ENCODE results near the gene MZT2B. TPM values are rescaled to one million over a fixed set of nuclear protein-coding genes. Genes with fewer than 3 reads are reported as not detected.
"Not testable (repeated sequence)": the region's sequence is repeated elsewhere in the genome, so short reads cannot be mapped to it uniquely, and the experiment has no call there.

Gene MZT2B
- total RNA-seq, 1 donor from 2014 or later, result 269 TPM

DNA sequence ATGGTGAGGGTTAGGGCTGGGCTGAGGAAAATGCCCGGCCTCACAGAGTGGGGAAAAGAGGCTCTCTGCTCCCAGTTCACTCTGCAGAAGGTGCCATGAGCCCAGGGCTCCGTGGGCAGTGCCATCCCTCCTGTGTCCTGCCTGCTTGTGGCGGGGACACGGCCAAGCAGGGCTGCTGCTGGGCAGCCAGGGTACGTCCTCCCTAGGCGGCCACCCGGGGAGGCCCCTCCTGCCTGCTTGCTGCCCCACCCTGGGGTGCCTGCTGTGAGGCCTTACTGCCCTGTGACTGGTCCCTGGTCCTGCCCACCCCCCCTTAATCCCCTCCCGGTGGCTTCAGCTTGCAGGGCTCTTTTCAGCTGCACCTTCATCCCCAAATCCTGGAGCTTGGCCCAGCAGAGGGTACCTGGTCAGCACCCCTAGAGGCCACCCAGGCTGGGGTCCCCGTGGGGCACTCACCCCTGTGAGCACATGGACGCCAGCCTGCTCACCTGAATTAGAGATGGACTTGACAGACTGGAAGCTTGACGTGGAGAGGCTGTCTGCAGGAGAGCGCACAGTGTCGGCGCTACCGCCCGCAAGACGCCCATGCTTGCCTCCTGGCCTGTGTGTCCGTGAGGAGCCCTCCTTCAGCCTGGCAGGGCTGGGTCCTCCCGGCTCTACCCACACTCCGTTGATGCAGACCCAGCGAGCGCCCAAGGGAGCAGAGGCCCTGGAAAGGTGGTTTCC is 40.3 kb upstream of the MZT2B start:
- H3K9me3 Mint-ChIP-seq (ENCODE audit: low read depth); H3K4me3 Mint-ChIP-seq (ENCODE audit: unreplicated experiment); H3K27ac Mint-ChIP-seq (ENCODE audit: unreplicated experiment); H3K27me3 Mint-ChIP-seq (ENCODE audit: low read depth); H3K36me3 Mint-ChIP-seq (ENCODE audit: low read depth): not testable (repeated sequence)
- DNase-seq (ENCODE audit: low spot score), result peak; percentile 77
- H3K4me1 Mint-ChIP-seq (ENCODE audit: low read depth), result peaks cover 11% of the 10 kb centered on the region

DNA sequence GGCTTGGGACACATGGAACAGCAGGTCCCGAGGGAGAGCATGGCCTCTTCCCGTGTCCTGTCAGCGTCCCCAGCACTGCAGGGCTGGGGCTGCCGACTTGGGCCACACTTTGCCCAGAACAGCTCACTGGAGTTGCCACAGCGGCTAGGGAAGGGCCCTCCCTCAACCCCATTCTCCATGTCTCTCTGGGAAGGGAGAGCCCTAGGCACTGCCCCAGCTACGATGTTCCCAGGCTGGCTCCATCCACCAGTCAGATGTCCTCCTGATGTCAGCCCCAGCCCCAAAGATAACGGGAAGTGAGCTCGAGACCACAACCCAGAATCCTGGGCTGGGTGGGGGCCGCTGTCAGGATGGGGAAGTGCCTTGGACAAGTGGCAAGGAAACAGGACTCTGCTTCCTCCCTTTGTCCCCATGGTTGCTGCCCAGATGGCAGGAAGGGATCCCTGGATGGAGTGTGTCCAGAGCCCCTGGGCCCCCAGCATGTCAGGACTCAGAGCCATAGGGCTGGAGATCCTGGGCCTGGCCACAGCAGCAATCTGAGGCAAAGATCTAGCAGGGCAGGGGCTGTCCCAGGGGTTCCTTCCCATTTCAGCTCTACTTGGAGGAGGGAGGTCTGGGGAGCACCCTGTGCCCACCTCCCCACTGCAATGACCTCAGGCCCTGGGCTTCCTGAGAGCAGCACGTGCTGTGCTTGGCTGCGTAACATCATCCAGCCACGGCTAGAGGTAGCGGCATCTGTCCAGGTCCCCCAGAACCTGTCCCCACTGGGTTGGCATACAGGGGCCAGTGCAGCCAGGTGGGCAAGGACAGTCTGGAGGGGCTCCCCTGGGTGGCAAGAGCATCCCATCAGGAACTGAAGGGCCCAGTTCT is 39.4 kb upstream of the MZT2B start:
- peak overlapping the region; percentile 59 for H3K4me3 Mint-ChIP-seq (ENCODE audit: unreplicated experiment)
- H3K27ac Mint-ChIP-seq (ENCODE audit: unreplicated experiment); H3K27me3 Mint-ChIP-seq (ENCODE audit: low read depth); H3K9me3 Mint-ChIP-seq (ENCODE audit: low read depth); H3K36me3 Mint-ChIP-seq (ENCODE audit: low read depth): not testable (repeated sequence)
- DNase-seq (ENCODE audit: low spot score), result peak; percentile 63
- peaks cover 11% of the 10 kb centered on the region for H3K4me1 Mint-ChIP-seq (ENCODE audit: low read depth)

DNA sequence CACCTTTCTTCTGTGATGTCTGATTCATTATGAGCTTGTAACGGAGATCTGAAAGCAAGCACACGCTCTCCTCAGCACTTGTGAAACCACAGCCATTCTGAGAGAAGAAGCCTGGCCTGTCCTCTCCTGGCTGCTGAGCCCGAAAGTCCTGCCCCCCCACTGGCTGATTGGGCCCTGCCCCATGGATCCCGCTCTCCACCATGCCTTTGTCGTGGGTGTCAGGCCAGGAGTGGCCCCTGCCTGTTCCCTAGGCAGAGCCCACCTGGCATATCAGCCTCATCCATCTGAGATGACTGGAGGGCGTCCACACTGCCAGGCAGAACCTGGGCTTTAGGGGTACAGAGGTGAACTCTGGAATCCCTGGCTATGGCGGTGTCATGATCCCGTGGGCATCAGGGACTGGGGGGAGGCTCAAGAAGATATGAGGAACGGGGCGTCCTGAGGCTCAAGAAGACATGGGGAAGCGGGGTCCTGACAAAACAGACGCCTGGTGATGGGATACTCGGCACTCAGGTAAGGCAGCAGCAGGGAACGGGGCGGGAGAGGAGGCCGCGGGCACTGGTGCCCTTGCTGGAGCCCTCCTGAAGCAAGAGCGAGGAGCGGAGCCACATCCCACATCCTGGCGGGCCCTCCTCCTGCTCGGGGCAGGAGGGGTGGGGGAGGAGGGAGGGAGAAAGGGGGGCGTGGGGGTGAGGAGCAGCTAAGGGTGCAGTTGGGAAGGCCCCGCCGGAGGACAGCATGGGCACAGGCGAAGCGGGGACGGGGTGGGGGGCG is 38.6 kb upstream of the MZT2B start:
- peak; percentile 58 for DNase-seq (ENCODE audit: low spot score)
- H3K36me3 Mint-ChIP-seq (ENCODE audit: low read depth); H3K9me3 Mint-ChIP-seq (ENCODE audit: low read depth); H3K27me3 Mint-ChIP-seq (ENCODE audit: low read depth); H3K27ac Mint-ChIP-seq (ENCODE audit: unreplicated experiment): not testable (repeated sequence)
- H3K4me3 Mint-ChIP-seq (ENCODE audit: unreplicated experiment), result peak overlapping the region; percentile 82
- peaks cover 11% of the 10 kb centered on the region for H3K4me1 Mint-ChIP-seq (ENCODE audit: low read depth)

DNA sequence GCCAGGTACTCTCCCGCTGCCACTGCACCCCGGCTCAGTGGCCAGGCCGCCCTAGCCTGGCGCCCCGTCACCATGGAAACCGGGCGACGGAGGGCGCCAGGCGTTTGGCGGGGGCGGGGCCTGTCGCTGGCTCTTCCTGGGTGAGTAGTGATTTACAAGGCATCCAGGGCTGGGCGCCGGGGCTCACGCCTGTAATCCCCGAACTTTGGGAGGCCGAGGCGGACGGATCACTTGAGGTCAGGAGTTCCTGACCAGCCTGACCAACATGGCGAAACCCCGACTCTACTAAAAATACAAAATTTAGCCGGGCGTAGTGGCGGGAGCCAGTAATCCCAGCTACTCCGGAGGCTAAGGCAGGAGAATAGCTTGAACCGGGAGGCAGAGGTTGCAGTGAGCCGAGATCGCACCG is 37.1 kb upstream of the MZT2B start, which contains the start of gene CCDC74B:
Gene CCDC74B, minus strand, starts transcription at position 107 of the 409 bp plus-strand sequence. CDS start 116 bp downstream, outside the sequence.
- TF ChIP-seq, protein P1, sequence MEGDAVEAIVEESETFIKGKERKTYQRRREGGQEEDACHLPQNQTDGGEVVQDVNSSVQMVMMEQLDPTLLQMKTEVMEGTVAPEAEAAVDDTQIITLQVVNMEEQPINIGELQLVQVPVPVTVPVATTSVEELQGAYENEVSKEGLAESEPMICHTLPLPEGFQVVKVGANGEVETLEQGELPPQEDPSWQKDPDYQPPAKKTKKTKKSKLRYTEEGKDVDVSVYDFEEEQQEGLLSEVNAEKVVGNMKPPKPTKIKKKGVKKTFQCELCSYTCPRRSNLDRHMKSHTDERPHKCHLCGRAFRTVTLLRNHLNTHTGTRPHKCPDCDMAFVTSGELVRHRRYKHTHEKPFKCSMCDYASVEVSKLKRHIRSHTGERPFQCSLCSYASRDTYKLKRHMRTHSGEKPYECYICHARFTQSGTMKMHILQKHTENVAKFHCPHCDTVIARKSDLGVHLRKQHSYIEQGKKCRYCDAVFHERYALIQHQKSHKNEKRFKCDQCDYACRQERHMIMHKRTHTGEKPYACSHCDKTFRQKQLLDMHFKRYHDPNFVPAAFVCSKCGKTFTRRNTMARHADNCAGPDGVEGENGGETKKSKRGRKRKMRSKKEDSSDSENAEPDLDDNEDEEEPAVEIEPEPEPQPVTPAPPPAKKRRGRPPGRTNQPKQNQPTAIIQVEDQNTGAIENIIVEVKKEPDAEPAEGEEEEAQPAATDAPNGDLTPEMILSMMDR (IDR thresholded peaks at IDR 0.05), result peak; percentile 20
- H3K27ac Mint-ChIP-seq (ENCODE audit: unreplicated experiment), result peak within 1 kb of the TSS; percentile 73
- H3K4me1 Mint-ChIP-seq (ENCODE audit: low read depth), result peaks cover 11% of the 10 kb centered on the region
- not testable (repeated sequence) for H3K36me3 Mint-ChIP-seq (ENCODE audit: low read depth); H3K9me3 Mint-ChIP-seq (ENCODE audit: low read depth); DNase-seq (ENCODE audit: low spot score); H3K27me3 Mint-ChIP-seq (ENCODE audit: low read depth)
- peak within 1 kb of the TSS; percentile 82 for H3K4me3 Mint-ChIP-seq (ENCODE audit: unreplicated experiment)

DNA sequence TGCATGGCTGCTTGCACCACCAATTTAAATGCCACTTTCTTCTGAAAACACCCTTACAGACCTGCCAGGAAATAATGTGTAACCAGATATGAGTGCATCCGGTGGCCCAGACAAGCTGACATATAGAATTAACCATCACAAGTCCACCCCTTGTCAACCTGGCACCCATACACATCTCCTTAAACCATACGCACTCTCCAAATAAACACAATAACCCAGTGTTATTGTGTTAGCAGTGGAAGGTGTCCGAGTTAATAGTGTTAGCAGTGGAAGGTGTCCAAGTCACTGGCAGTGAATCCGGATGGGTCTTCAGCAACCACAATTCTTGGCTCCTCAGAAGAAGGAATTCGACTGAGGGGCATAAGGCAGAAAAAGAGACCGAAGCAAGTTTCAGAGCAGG is 33.5 kb upstream of the MZT2B start:
- H3K36me3 Mint-ChIP-seq (ENCODE audit: low read depth); H3K4me3 Mint-ChIP-seq (ENCODE audit: unreplicated experiment); H3K27me3 Mint-ChIP-seq (ENCODE audit: low read depth); H3K4me1 Mint-ChIP-seq (ENCODE audit: low read depth); H3K9me3 Mint-ChIP-seq (ENCODE audit: low read depth); H3K27ac Mint-ChIP-seq (ENCODE audit: unreplicated experiment): not testable (repeated sequence)
- peak; percentile 2 for DNase-seq (ENCODE audit: low spot score)

DNA sequence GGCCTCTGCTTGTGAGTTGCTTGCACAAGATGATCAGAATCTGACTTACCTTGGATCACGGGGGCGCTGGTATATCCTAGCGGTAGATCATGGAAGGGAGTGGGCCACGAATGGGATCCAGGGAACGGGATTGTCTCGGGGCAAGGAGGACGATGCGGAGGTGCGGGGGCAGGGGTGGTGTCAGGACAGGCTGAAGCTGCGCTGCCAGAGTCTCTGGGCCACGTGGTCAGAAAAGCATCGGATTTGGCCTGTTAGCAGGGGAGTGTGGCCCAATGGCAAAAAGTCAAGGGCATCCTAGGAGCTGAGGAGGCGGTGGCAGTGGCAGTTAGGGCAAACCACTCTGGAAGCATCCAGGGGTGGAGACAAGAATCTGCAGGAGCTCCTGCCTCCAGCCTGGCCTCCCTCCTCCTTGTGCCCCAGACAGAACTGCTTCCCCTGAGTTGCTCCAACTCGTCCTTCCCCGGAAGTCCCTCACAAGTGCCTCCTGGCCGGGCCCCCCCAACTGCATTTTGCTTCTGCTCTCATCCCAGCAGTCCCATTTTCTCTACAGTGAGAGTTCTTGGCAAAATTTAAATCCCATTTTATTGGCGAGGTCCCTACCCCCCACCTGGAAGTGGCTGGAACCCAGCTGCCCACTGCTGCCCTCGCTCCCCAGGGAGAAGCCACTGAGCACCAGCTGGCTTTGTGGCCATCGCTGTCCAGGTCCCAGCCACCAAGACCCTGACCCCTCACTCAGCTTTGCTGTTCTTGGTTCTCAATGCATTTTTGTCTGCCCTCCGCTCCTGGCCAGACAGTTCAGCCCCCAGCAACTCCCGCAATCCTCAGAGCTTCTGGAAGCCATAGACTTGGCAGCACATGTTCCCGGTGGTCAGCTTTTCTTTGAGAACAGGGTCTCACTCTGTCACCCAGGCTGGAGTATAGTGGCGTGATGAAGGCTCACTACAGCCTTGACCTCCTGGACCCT is 31.6 kb upstream of the MZT2B start:
- Mint-ChIP-seq H3K4me1 (ENCODE audit: low read depth) (no peaks in the 10 kb centered on the region), H3K4me3 (ENCODE audit: unreplicated experiment) (no peak overlapping the region), H3K27ac (ENCODE audit: unreplicated experiment) (no peak overlapping the region), H3K9me3 (ENCODE audit: low read depth) (no peaks in the 10 kb centered on the region), H3K36me3 (ENCODE audit: low read depth) (peaks cover 4% of the 10 kb centered on the region), H3K27me3 (ENCODE audit: low read depth) (no peaks in the 10 kb centered on the region)
- DNase-seq (ENCODE audit: low spot score), result peak; percentile 83
- TF ChIP-seq, protein P1 (IDR thresholded peaks at IDR 0.05), result no peak

DNA sequence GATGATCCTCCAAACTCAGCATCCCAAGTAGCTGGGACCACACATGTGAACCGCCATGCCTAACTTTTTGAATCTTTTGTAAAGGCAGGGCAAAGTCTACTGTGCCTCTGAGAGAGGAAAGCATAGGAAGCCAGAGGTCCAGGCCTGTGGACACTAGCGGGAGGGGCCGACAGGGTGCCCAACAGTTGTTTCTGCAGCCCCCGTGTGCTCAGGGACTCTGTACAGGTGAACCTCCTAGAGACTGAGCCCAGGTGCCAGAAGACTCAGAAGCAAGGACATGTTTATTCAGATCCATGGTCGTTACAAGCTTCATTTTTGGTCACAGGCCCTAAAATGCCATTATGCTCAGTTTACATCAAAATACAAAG is 30.9 kb upstream of the MZT2B start:
- not testable (repeated sequence) for H3K4me3 Mint-ChIP-seq (ENCODE audit: unreplicated experiment); H3K27me3 Mint-ChIP-seq (ENCODE audit: low read depth); H3K27ac Mint-ChIP-seq (ENCODE audit: unreplicated experiment); H3K9me3 Mint-ChIP-seq (ENCODE audit: low read depth); H3K4me1 Mint-ChIP-seq (ENCODE audit: low read depth); H3K36me3 Mint-ChIP-seq (ENCODE audit: low read depth)
- peak; percentile 54 for DNase-seq (ENCODE audit: low spot score)

DNA sequence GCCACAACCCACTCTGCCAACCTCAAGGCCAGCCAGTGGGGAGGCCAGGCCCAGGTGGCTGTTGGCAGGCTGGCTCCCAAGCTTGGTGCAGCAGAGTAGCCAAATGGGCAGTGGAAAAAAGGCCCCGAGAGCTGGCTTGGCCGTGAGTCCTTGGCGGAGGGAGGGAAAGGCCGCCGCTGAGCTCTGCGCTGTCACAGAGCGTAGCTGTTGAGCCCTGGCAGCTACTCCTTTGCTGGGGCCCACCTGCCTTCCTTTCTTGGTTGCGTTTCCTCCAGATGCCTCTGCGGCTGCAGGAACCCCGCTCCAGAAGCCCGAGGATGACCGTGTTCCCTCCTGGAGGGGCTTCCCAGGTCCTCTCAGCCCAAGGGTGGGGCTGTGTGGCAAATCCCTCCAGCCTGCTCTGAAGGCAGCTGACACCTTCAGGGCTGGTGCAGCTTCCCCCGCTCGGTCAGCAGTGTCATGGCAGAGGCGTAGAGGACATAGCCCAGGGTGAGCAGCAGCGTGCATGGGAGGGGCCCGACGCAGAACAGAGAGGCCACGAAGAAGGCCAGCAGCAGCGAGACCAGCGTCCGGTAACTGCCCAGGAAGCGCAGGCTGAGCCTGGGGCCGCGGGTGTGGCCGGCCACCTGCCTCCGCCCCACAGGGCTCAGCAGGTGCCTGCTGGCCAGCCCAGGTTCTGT is 29.8 kb upstream of the MZT2B start:
- not testable (repeated sequence) for H3K4me3 Mint-ChIP-seq (ENCODE audit: unreplicated experiment); H3K27ac Mint-ChIP-seq (ENCODE audit: unreplicated experiment); H3K9me3 Mint-ChIP-seq (ENCODE audit: low read depth); H3K36me3 Mint-ChIP-seq (ENCODE audit: low read depth); H3K4me1 Mint-ChIP-seq (ENCODE audit: low read depth); H3K27me3 Mint-ChIP-seq (ENCODE audit: low read depth)
- DNase-seq (ENCODE audit: low spot score), result peak; percentile 74

Data from chondrocyte (in vitro differentiated cells).